Muscle layer of duodenum (tissue), 2 donors: ENCODE data around the gene LIN7C.
A peak's percentile ranks its signal among the peaks of the same experiment; 100 is the strongest.
"Not testable (repeated sequence)": the region's sequence is repeated elsewhere in the genome, so short reads cannot be mapped to it uniquely, and the experiment has no call there.

ENCODE experiments used
- H3K27ac ChIP-seq: one replicate; pipeline ENCODE4 v1.7.0; 2013; ENCODE audit warnings: mild to moderate bottlenecking, low read length
- H3K27me3 ChIP-seq: one replicate; pipeline ENCODE4 v1.7.0; 2013; ENCODE audit warnings: low read depth, mild to moderate bottlenecking, control low read depth, low read length
- H3K36me3 ChIP-seq, 2 donors: one replicate each; pipeline ENCODE4 v1.7.0; 2013; ENCODE audit warnings: low read length in 2 of 2, control low read depth in 1 of 2, mild to moderate bottlenecking in 1 of 2; ENCODE audit not compliant: insufficient read depth in 2 of 2, control insufficient read depth in 1 of 2
- H3K4me1 ChIP-seq, 2 donors: one replicate each; pipeline ENCODE4 v1.7.0; 2013; ENCODE audit warnings: low read length in 2 of 2, mild to moderate bottlenecking in 2 of 2, control low read depth in 1 of 2, moderate library complexity in 1 of 2; ENCODE audit not compliant: insufficient read depth in 2 of 2, control insufficient read depth in 1 of 2
- H3K4me3 ChIP-seq, 2 donors: one replicate each; pipeline ENCODE4 v1.7.0; 2013; ENCODE audit warnings: low read length in 2 of 2, low read depth in 1 of 2, mild to moderate bottlenecking in 1 of 2
- H3K9me3 ChIP-seq, 2 donors: one replicate each; pipeline ENCODE4 v1.7.0; 2013; ENCODE audit warnings: low read length in 2 of 2, control low read depth in 1 of 2, mild to moderate bottlenecking in 1 of 2; ENCODE audit not compliant: control insufficient read depth in 1 of 2
- donor health status: healthy.

Gene LIN7C

DNA sequence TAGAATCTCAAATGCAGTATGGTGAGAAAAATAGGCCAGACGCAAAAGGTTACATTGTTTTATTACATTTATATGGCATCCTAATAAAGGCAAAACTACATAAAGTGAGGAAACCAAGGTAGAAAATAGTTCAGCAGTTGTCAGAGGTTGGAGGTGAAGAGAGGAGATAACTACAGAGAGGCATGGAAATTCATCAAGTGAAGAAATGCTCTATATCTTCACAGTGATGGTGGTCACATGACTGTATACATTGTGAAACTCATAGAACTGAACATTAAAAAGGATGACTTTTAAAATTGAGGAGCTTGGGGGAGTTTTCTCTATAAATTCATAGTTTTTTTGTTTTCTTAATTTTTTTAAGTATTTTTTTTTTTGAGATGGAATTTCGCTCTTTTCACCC lies 48.4 kb downstream of the LIN7C start:
- peaks cover 6 to 8% of the 10 kb centered on the region in 2 donors for H3K4me1 ChIP-seq
- no peaks in the 10 kb centered on the region for H3K9me3 ChIP-seq
- H3K27ac ChIP-seq, result no peak overlapping the region
- no peaks in the 10 kb centered on the region for H3K27me3 ChIP-seq
- no peak overlapping the region for H3K4me3 ChIP-seq
- no peaks in the 10 kb centered on the region for H3K36me3 ChIP-seq

- Histone ChIP-seq H3K27me3 (no peaks in the 10 kb centered on the region), H3K27ac (no peak overlapping the region), H3K9me3 (no peaks in the 10 kb centered on the region), H3K36me3 (no peaks in the 10 kb centered on the region), H3K4me1 (peaks cover 6 to 8% of the 10 kb centered on the region in 2 donors), H3K4me3 (no peak overlapping the region)
Measured at GRCh38 chr11:27456795-27457329, 49.7 kb downstream of the LIN7C start.

DNA sequence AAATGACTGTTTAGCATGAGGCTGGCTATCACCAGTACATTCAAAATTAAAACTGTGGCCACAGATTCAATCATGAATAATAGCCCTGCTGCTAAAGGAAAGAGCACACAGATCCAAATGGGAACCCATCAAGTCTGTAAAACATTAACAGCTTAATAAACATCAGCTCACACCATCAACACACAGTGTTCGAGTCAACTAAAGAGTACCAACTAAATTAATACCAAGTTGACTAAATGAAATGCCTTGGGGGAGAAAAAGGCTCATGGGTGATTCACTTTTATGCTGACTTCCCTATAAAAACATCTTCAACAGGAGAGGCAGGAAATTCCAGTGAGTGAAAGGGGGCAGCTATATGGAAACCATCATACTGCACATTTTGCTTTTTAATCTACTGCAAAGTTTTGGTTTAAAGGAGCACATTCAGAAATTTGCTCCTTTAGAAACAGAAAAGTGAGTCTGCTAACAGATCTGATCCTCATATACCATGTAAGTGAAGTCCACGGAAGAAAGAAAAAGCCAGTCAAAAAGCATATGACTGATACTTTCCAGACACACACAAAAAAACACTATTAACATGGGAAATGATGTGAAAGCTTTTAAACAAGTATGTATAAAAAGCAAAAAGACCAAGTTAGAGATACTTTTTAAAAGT lies 50.3 kb downstream of the LIN7C start:
- no peak overlapping the region for H3K27ac ChIP-seq
- H3K36me3 ChIP-seq, result no peaks in the 10 kb centered on the region
- H3K4me1 ChIP-seq, result peaks cover 9 to 10% of the 10 kb centered on the region in 2 donors
- H3K27me3 ChIP-seq, result no peaks in the 10 kb centered on the region
- H3K9me3 ChIP-seq, result no peaks in the 10 kb centered on the region
- H3K4me3 ChIP-seq, result no peak overlapping the region

- H3K4me1 ChIP-seq, result peaks cover 12 to 15% of the 10 kb centered on the region in 2 donors
- no peaks in the 10 kb centered on the region for H3K36me3 ChIP-seq
- no peaks in the 10 kb centered on the region for H3K27me3 ChIP-seq
- H3K27ac ChIP-seq, result no peak overlapping the region
- H3K4me3 ChIP-seq, result no peak overlapping the region
- no peaks in the 10 kb centered on the region for H3K9me3 ChIP-seq
Measured at GRCh38 chr11:27455667-27456066, 50.9 kb downstream of the LIN7C start.

- H3K27ac ChIP-seq, result no peak overlapping the region
- H3K36me3 ChIP-seq, result no peaks in the 10 kb centered on the region
- H3K4me3 ChIP-seq, result no peak overlapping the region
- H3K4me1 ChIP-seq, result peaks cover 7 to 16% of the 10 kb centered on the region in 2 donors
- H3K27me3 ChIP-seq, result no peaks in the 10 kb centered on the region
- no peaks in the 10 kb centered on the region for H3K9me3 ChIP-seq
Measured at GRCh38 chr11:27453701-27454100, 52.9 kb downstream of the LIN7C start.

- no peaks in the 10 kb centered on the region for H3K36me3 ChIP-seq
- H3K4me3 ChIP-seq, result no peak overlapping the region
- H3K4me1 ChIP-seq, result peaks cover 7 to 16% of the 10 kb centered on the region in 2 donors
- H3K27ac ChIP-seq, result no peak overlapping the region
- no peaks in the 10 kb centered on the region for H3K9me3 ChIP-seq
- no peaks in the 10 kb centered on the region for H3K27me3 ChIP-seq
Measured at GRCh38 chr11:27452147-27452546, 54.4 kb downstream of the LIN7C start.

- Histone ChIP-seq H3K27ac (peak overlapping the region; percentile 14), H3K27me3 (no peaks in the 10 kb centered on the region), H3K4me3 (no peak overlapping the region), H3K4me1 (peaks cover 7 to 14% of the 10 kb centered on the region in 2 donors), H3K36me3 (no peaks in the 10 kb centered on the region), H3K9me3 (no peaks in the 10 kb centered on the region)
Measured at GRCh38 chr11:27451244-27451965, 55.2 kb downstream of the LIN7C start.

DNA sequence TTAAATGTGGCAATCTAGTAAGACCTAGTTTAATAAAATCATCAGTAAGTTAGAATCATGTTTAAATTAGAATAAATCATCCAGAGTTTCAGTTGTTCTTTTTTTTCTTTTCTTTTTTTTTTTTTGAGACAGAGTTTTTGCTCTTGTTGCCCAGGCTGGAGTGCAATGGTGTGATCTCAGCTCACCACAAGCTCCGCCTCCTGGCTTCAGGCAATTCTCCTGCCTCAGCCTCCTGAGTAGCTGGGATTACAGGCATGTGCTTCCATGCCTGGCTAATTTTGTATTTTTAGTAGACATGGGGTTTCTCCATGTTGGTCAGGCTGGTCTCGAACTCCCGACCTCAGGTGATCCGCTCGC lies 58.4 kb downstream of the LIN7C start:
- H3K27ac ChIP-seq, H3K27me3 ChIP-seq, H3K4me3 ChIP-seq, H3K36me3 ChIP-seq, H3K9me3 ChIP-seq: not testable (repeated sequence)
- H3K4me1 ChIP-seq, result peaks cover 10 to 15% of the 10 kb centered on the region in 2 donors

GRCh38 chr11:27447288-27448183 lies 59.0 kb downstream of the LIN7C start:
- Histone ChIP-seq H3K27me3 (no peaks in the 10 kb centered on the region), H3K9me3 (no peaks in the 10 kb centered on the region), H3K4me1 (peaks cover 10 to 15% of the 10 kb centered on the region in 2 donors), H3K27ac (no peak overlapping the region), H3K4me3 (no peak overlapping the region), H3K36me3 (no peaks in the 10 kb centered on the region)

GRCh38 chr11:27445625-27446024 lies 60.9 kb downstream of the LIN7C start:
- Histone ChIP-seq H3K4me3 (no peak overlapping the region), H3K4me1 (peaks cover under 1 to 8% of the 10 kb centered on the region in 2 donors), H3K27me3 (no peaks in the 10 kb centered on the region), H3K9me3 (no peaks in the 10 kb centered on the region), H3K27ac (no peak overlapping the region), H3K36me3 (no peaks in the 10 kb centered on the region)

- Histone ChIP-seq H3K4me1 (peaks cover 0 to 8% of the 10 kb centered on the region in 2 donors), H3K27ac (no peak overlapping the region)
Measured at GRCh38 chr11:27444801-27445215, 61.8 kb downstream of the LIN7C start.

More at GRCh38 chr11:27444801-27445215, 61.8 kb downstream of the LIN7C start:
- no peak overlapping the region for H3K4me3 ChIP-seq
- no peaks in the 10 kb centered on the region for H3K36me3 ChIP-seq
- no peaks in the 10 kb centered on the region for H3K27me3 ChIP-seq
- no peaks in the 10 kb centered on the region for H3K9me3 ChIP-seq
